GM23338 (cell line): ENCODE data around the gene POLR2A.

Experiments used
- EZH2 ChIP-seq: fragments of 200-600 bp; sonication (generic); IDR thresholded peaks from one replicate; pipeline ENCODE4 v1.8.0; 2017; ENCODE audit warnings: antibody characterized with exemption, mild to moderate bottlenecking, low read depth; ENCODE audit not compliant: unreplicated experiment
- EZH2phosphoT487 ChIP-seq: fragments of 200-600 bp; sonication (generic); IDR thresholded peaks from one replicate; pipeline ENCODE4 v1.8.1; 2018; ENCODE audit warnings: antibody characterized with exemption; ENCODE audit not compliant: unreplicated experiment
- TF ChIP-seq, protein P1 (sequence below), 2 experiments: fragments of 200-600 bp in 1 of 2; sonication (generic) in 1 of 2; conservative IDR thresholded peaks; 2 replicates each; pipeline versions ENCODE4 v1.5.1 to v1.6.1; 2016 to 2017; ENCODE audit warnings: antibody characterized with exemption in 2 of 2, low read depth in 2 of 2, mild to moderate bottlenecking in 2 of 2, moderate library complexity in 1 of 2

DNA sequence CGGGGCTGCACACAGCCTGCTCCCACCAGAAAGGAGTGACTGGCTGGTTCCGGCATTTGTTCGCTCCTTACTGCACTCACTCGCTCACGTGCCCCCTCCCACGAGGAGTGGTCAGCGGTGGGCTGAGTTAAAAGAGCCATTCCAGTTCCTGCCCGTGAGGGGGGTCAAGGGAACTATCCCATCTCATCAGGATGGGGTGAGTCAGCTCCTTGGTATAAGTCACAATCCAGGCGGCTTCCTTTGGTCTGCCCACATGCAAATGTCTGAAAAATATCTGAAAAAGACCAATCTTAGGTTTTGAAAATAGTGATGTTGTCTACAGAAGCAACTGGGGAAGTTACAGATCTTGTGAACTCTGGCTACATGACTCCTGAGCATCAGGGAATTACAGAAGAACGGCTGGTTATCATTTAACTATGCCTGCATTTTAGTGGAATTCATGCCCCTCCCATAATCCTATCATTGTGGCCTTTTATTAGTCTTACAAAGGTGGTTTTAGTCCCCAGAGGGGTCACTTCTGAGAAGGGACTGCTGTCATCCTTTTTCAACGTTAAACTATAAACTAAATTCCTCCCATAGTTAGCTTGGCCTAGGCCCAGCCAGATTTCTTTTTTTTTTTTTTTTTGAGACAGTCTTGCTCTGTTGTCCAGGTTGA lies 54.9 kb downstream of the POLR2A start:
- TF ChIP-seq EZH2 (no peak), EZH2phosphoT487 (no peak)
- TF ChIP-seq, protein P1, sequence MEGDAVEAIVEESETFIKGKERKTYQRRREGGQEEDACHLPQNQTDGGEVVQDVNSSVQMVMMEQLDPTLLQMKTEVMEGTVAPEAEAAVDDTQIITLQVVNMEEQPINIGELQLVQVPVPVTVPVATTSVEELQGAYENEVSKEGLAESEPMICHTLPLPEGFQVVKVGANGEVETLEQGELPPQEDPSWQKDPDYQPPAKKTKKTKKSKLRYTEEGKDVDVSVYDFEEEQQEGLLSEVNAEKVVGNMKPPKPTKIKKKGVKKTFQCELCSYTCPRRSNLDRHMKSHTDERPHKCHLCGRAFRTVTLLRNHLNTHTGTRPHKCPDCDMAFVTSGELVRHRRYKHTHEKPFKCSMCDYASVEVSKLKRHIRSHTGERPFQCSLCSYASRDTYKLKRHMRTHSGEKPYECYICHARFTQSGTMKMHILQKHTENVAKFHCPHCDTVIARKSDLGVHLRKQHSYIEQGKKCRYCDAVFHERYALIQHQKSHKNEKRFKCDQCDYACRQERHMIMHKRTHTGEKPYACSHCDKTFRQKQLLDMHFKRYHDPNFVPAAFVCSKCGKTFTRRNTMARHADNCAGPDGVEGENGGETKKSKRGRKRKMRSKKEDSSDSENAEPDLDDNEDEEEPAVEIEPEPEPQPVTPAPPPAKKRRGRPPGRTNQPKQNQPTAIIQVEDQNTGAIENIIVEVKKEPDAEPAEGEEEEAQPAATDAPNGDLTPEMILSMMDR (conservative IDR thresholded peaks at IDR 0.05; ENCODE audit: low read depth in 2 of 2), result no peak
